ENCODE data around the gene SLC2A1.
A peak's percentile ranks its signal among the peaks of the same experiment; 100 is the strongest.

SLC2A1 gene

GRCh38 chr1:42958488-42959319, at the start of gene SLC2A1:
Gene SLC2A1, minus strand, starts transcription at chr1:42958868. Its CDS starts 217 bp downstream, at chr1:42958651.
- peak; percentile 91 to 96 (median 93) for DNase-seq (ENCODE audit: low read depth in 3 of 3)

- DNase-seq (ENCODE audit: low read depth in 3 of 3), result no peak
These were observed 48.9 kb upstream of the SLC2A1 start for GRCh38 chr1:43007377-43008114.

GRCh38 chr1:43005460-43006361, 47.0 kb upstream of the SLC2A1 start:
- DNase-seq (ENCODE audit: low read depth in 3 of 3), result no peak

GRCh38 chr1:43004587-43005459, 46.2 kb upstream of the SLC2A1 start:
- DNase-seq (ENCODE audit: low read depth in 3 of 3), result no peak

- no peak for DNase-seq (ENCODE audit: low read depth in 3 of 3)
These were observed 44.1 kb upstream of the SLC2A1 start for GRCh38 chr1:43002766-43003165.

- DNase-seq (ENCODE audit: low read depth in 3 of 3), result no peak
These were observed 43.4 kb upstream of the SLC2A1 start for GRCh38 chr1:43002116-43002515.

- no peak for DNase-seq (ENCODE audit: low read depth in 3 of 3)
These were observed 42.8 kb upstream of the SLC2A1 start for GRCh38 chr1:43001434-43001833.

GRCh38 chr1:43000271-43000670, 41.6 kb upstream of the SLC2A1 start:
- DNase-seq (ENCODE audit: low read depth in 3 of 3), result no peak

GRCh38 chr1:42999308-42999707, 40.6 kb upstream of the SLC2A1 start:
- no peak for DNase-seq (ENCODE audit: low read depth in 3 of 3)

GRCh38 chr1:42998386-42998785, 39.7 kb upstream of the SLC2A1 start:
- DNase-seq (ENCODE audit: low read depth in 3 of 3), result no peak

GRCh38 chr1:42996384-42996970, 37.8 kb upstream of the SLC2A1 start:
- DNase-seq (ENCODE audit: low read depth in 3 of 3), result no peak

- no peak for DNase-seq (ENCODE audit: low read depth in 3 of 3)
These were observed 35.0 kb upstream of the SLC2A1 start for GRCh38 chr1:42993502-42994136.

- no peak for DNase-seq (ENCODE audit: low read depth in 3 of 3)
These were observed 33.4 kb upstream of the SLC2A1 start for GRCh38 chr1:42992054-42992571.

- no peak for DNase-seq (ENCODE audit: low read depth in 3 of 3)
These were observed 32.2 kb upstream of the SLC2A1 start for GRCh38 chr1:42990757-42991346.

- no peak for DNase-seq (ENCODE audit: low read depth in 3 of 3)
These were observed 25.0 kb upstream of the SLC2A1 start for GRCh38 chr1:42983693-42984092.

- no peak for DNase-seq (ENCODE audit: low read depth in 3 of 3)
These were observed 24.6 kb upstream of the SLC2A1 start for GRCh38 chr1:42983253-42983652.

- DNase-seq (ENCODE audit: low read depth in 3 of 3), result no peak
These were observed 24.0 kb upstream of the SLC2A1 start for GRCh38 chr1:42982641-42983040.

- no peak for DNase-seq (ENCODE audit: low read depth in 3 of 3)
These were observed 23.2 kb upstream of the SLC2A1 start for GRCh38 chr1:42981871-42982270.

- no peak for DNase-seq (ENCODE audit: low read depth in 3 of 3)
These were observed 22.7 kb upstream of the SLC2A1 start for GRCh38 chr1:42981255-42981805.

All from stimulated activated CD4-positive, alpha-beta T cell treated with anti-CD3 and anti-CD28 coated beads, TNF-alpha, amount 100 ng/mL, for 24 hours (primary cell).